Subcutaneous abdominal adipose tissue (tissue), 5 donors: ENCODE measurements around the gene DGKH.
A peak's percentile ranks its signal among the peaks of the same experiment; 100 is the strongest.

Experiments
- H3K27ac ChIP-seq: one replicate; pipeline ENCODE4 v1.7.0; 2013; ENCODE audit warnings: low read depth, mild to moderate bottlenecking, inconsistent platforms, low read length, moderate library complexity
- H3K27me3 ChIP-seq, 5 donors: one replicate each; pipeline ENCODE4 v1.7.0; 2013; ENCODE audit warnings: low read length in 5 of 5, inconsistent platforms in 1 of 5; ENCODE audit not compliant: control insufficient read depth in 5 of 5, insufficient read depth in 4 of 5
- H3K36me3 ChIP-seq, 5 donors: one replicate each; pipeline ENCODE4 v1.7.0; 2013; ENCODE audit warnings: low read length in 5 of 5; ENCODE audit not compliant: control insufficient read depth in 5 of 5, insufficient read depth in 5 of 5
- H3K4me1 ChIP-seq, 5 donors: one replicate each; pipeline ENCODE4 v1.7.0; 2013; ENCODE audit warnings: low read length in 5 of 5, mild to moderate bottlenecking in 3 of 5, moderate library complexity in 1 of 5; ENCODE audit not compliant: control insufficient read depth in 5 of 5, insufficient read depth in 5 of 5
- H3K4me3 ChIP-seq, 5 donors: one replicate each; pipeline ENCODE4 v1.7.0; 2013; ENCODE audit warnings: low read length in 5 of 5, low read depth in 1 of 5
- H3K9ac ChIP-seq, 5 donors: one replicate each; pipeline ENCODE4 v1.7.0; 2013; ENCODE audit warnings: low read length in 5 of 5, mild to moderate bottlenecking in 4 of 5, moderate library complexity in 3 of 5
- H3K9me3 ChIP-seq, 5 donors: one replicate each; pipeline ENCODE4 v1.7.0; 2013; ENCODE audit warnings: low read length in 5 of 5; ENCODE audit not compliant: control insufficient read depth in 5 of 5
- donor health status: healthy.
- donor health status: healthy.
- donor health status: healthy.
- donor health status: healthy.
- donor health status: healthy.

Gene DGKH, protein sequence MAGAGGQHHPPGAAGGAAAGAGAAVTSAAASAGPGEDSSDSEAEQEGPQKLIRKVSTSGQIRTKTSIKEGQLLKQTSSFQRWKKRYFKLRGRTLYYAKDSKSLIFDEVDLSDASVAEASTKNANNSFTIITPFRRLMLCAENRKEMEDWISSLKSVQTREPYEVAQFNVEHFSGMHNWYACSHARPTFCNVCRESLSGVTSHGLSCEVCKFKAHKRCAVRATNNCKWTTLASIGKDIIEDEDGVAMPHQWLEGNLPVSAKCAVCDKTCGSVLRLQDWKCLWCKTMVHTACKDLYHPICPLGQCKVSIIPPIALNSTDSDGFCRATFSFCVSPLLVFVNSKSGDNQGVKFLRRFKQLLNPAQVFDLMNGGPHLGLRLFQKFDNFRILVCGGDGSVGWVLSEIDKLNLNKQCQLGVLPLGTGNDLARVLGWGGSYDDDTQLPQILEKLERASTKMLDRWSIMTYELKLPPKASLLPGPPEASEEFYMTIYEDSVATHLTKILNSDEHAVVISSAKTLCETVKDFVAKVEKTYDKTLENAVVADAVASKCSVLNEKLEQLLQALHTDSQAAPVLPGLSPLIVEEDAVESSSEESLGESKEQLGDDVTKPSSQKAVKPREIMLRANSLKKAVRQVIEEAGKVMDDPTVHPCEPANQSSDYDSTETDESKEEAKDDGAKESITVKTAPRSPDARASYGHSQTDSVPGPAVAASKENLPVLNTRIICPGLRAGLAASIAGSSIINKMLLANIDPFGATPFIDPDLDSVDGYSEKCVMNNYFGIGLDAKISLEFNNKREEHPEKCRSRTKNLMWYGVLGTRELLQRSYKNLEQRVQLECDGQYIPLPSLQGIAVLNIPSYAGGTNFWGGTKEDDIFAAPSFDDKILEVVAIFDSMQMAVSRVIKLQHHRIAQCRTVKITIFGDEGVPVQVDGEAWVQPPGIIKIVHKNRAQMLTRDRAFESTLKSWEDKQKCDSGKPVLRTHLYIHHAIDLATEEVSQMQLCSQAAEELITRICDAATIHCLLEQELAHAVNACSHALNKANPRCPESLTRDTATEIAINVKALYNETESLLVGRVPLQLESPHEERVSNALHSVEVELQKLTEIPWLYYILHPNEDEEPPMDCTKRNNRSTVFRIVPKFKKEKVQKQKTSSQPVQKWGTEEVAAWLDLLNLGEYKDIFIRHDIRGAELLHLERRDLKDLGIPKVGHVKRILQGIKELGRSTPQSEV

DNA sequence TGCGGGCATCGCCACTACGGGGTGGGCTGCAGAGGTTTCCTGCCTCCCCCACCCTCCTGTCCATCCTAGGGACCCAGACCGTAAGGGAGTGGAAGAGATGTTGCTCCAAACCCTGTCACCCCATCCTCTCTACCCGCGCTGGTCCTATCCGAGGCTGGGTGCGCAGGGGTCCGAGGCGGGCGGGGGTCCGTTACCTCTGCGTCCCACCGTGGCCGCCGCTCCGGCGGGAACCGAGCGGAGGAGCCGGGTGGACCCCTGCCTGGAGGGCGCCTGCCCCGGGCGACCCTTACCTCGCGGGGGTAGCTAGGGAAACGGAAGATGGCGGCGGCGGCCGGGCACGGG lies at the start of gene DGKH:
DGKH (plus strand) TSS at position 307 of the 342 bp plus-strand sequence. CDS start 126 bp downstream, outside the sequence.
- no peaks in the 10 kb centered on the region for H3K9me3 ChIP-seq
- peak within 1 kb of the TSS; percentile 75 to 89 (median 80) for H3K4me3 ChIP-seq
- peaks cover 0 to 4% (median 0%) of the 10 kb centered on the region in 5 donors for H3K27me3 ChIP-seq
- H3K27ac ChIP-seq: peak within 1 kb of the TSS; percentile 69
- peaks cover 4 to 23% (median 18%) of the 10 kb centered on the region in 5 donors for H3K4me1 ChIP-seq
- H3K36me3 ChIP-seq: no peaks in the 10 kb centered on the region
- H3K9ac ChIP-seq: peak within 1 kb of the TSS; percentile 81 to 94 (median 83)

DNA sequence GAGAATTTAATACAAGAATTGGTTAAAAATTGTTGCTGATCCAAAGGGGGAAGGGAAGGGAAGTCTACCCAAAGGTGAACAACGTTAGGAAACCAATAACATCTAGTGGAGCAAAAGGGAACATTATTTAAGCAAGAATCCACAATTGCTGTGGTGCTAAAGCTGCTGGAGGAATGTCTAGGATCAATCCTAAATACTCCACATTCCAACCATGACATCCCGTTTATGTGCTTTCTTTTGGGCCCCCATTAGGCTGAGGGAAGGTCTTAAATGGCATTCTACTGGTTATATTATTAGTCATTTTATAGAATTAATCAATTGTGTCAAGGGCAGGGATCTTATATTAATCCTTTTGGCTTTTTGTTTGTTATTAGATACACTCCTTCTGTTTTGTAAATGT lies 47.6 kb upstream of the DGKH start:
- Histone ChIP-seq H3K27me3 (no peaks in the 10 kb centered on the region), H3K9ac (no peak overlapping the region), H3K27ac (no peak overlapping the region), H3K9me3 (peaks cover 0 to 2% (median 0%) of the 10 kb centered on the region in 5 donors), H3K4me1 (no peaks in the 10 kb centered on the region), H3K36me3 (no peaks in the 10 kb centered on the region), H3K4me3 (no peak overlapping the region)

DNA sequence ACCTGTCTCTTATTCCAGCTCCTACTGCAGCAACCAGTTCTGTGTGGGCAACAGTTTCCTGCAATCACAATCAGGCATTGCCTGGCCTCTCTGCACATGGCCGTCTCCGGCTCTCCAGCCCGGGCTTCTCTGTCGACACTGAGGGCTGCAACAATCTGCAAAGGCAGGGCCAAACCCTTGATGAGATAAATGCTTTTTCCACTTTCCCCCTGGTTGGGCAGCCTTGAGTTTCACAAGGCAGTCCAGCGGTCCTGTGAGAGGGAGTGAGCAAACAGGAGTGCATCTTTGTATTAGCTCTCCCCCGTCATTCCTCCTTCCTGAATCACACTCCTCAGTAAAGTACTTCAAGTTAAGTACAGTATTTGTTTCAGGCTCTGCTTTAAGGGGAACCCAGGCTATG lies 46.9 kb upstream of the DGKH start:
- Histone ChIP-seq H3K9ac (no peak overlapping the region), H3K27ac (no peak overlapping the region), H3K27me3 (no peaks in the 10 kb centered on the region), H3K36me3 (no peaks in the 10 kb centered on the region), H3K4me3 (no peak overlapping the region), H3K4me1 (no peaks in the 10 kb centered on the region), H3K9me3 (peaks cover 0 to 2% (median 0%) of the 10 kb centered on the region in 5 donors)

DNA sequence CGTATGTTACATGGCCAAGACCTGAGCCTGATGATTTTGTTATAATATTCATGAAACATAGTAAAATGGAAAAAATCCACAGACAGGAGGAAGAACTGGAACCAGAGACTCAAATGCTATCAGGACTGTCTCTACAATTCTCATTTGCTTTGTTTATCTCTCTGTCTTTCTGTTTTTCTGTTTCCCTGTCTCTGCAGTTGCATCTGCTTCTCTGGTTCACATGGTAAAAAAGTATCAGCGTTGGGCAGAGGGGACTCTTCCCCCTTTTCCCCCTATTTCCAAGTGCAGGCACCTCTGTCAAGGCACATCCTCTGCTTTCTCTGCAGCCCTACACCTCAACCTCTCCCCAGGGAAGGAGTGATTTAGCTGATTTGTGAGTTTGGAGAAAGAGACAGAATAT lies 46.4 kb upstream of the DGKH start:
- H3K27me3 ChIP-seq: no peaks in the 10 kb centered on the region
- no peak overlapping the region for H3K27ac ChIP-seq
- no peaks in the 10 kb centered on the region for H3K4me1 ChIP-seq
- H3K36me3 ChIP-seq: no peaks in the 10 kb centered on the region
- H3K9ac ChIP-seq: no peak overlapping the region
- no peak overlapping the region for H3K4me3 ChIP-seq
- peaks cover 0 to 2% (median 0%) of the 10 kb centered on the region in 5 donors for H3K9me3 ChIP-seq

DNA sequence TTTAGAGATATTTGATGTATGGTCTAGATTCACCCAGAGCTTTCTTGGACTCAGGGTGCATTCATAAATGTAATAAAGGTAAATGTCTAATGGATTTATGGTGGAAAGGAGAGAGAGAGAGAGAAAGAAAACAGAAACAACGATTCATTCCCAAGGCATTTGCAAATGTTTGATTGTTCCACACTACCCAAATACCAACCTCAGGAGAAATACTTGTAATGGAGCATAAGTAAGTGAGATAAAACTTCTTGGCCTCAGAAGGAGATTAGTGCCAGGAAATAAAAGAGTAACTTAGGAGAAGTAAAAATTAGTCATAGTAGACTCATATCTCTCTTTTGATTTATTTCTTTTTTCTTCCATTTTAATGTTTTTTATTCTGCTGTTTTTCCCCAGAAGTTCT lies 40.6 kb upstream of the DGKH start:
- Histone ChIP-seq H3K36me3 (no peaks in the 10 kb centered on the region), H3K9ac (no peak overlapping the region), H3K4me1 (peaks cover 0 to 4% (median 0%) of the 10 kb centered on the region in 5 donors), H3K27me3 (no peaks in the 10 kb centered on the region), H3K27ac (no peak overlapping the region), H3K4me3 (no peak overlapping the region), H3K9me3 (no peaks in the 10 kb centered on the region)

DNA sequence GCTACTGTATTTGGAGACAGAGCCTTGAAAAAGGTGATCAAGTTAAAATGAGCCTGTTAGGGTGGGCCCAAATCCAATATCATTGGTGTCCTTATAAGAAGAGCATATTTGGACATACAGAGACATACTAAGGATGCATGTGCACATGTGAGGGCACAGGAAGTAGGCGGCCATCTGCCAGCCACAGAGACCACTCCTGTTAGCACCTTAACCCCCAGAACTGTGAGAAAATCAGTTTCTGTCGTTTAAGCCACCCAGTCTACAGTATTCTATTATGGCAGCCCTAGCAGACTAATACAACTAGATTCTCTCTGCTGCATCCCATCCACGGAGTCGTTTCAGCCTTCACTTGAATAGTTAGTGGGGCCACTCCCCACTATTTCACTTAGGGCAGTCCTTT lies 39.4 kb upstream of the DGKH start:
- peaks cover 0 to 4% (median 0%) of the 10 kb centered on the region in 5 donors for H3K4me1 ChIP-seq
- no peak overlapping the region for H3K27ac ChIP-seq
- H3K27me3 ChIP-seq: no peaks in the 10 kb centered on the region
- no peak overlapping the region for H3K4me3 ChIP-seq
- no peaks in the 10 kb centered on the region for H3K9me3 ChIP-seq
- no peaks in the 10 kb centered on the region for H3K36me3 ChIP-seq
- H3K9ac ChIP-seq: no peak overlapping the region

DNA sequence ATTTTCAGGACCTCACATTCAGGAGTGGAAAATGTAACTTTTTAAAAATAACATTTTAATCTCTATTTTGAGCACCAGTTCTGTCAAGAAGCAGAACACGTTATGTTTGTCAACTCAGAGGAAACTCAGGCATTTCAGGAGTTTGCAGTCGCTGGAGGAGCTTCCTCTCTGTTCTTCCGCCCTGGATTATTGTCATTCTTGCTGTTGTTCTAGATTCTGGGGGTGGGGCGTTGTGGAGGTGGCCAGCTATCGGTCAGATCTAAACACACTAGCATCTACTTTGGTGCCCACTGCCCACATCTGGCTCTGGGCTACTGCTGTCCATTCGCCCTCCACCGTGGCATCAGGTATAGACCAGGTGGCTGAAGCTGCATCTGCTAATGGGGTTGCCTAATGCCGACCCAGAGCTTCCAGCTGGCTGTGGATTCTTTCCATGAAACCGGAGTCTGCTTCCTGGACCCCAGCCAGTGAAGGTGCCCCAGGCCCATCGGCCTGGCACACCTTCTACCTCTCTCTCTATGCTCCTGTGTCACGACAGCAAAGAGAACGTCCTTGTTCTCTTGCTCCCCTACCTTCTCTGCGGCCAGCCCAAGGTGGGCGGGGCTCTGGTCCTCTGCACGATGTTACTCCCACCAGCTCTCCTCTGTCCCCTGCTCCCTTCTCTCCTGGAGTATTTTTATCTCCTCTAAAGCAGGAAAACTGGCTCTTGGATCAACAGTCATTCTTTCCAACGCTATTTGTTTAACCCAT lies 36.7 kb upstream of the DGKH start:
- Histone ChIP-seq H3K4me3 (peak overlapping the region in 4 of 5 donors; percentile 38 to 63 (median 60)), H3K4me1 (peaks cover 0 to 12% (median 0%) of the 10 kb centered on the region in 5 donors), H3K36me3 (no peaks in the 10 kb centered on the region), H3K27ac (no peak overlapping the region), H3K9ac (peak overlapping the region in 1 of 5 donors; percentile 17), H3K9me3 (no peaks in the 10 kb centered on the region), H3K27me3 (no peaks in the 10 kb centered on the region)

DNA sequence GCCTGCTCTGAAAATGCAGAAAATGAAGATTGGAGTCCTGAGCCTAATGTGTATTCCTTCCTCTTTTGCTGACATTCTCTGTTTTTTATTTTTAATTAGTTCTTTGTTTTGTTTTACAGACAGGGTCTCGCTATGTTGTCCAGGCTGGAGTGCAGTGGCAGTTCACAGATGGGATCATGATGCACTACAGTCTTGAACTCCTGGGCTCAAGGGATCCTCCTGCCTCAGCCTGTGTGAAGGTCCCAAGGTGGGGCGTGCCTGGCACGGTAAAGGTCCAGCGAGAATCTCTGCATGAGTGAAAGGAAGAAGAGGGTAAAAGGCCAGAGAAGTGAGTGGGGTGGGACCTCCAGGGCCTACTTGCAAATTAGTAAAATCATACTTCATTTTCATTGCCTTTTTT lies 34.3 kb upstream of the DGKH start:
- no peaks in the 10 kb centered on the region for H3K9me3 ChIP-seq
- H3K27ac ChIP-seq: no peak overlapping the region
- H3K4me3 ChIP-seq: no peak overlapping the region
- H3K27me3 ChIP-seq: no peaks in the 10 kb centered on the region
- H3K4me1 ChIP-seq: peaks cover 0 to 12% (median 0%) of the 10 kb centered on the region in 5 donors
- H3K9ac ChIP-seq: no peak overlapping the region
- H3K36me3 ChIP-seq: no peaks in the 10 kb centered on the region

DNA sequence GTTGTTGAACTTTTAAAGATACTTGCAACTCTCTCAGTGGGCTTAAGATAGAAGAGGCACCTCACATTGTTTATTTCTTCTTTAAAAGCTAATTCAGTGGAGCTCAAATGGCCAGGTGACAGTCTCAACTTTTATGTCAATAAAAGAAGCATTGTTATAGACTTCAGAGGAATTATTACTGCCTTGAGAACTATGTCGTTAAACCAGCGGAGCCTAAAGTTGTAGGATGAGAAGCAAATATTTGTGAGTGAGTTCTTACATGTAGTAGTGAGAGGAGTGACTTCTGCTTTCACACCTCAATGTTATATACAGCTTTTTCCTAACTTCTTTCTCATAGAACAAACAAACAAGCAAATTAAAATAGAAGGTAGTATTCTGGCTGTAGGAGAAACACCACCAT lies 31.2 kb upstream of the DGKH start:
- H3K4me3 ChIP-seq: no peak overlapping the region
- H3K9me3 ChIP-seq: no peaks in the 10 kb centered on the region
- H3K4me1 ChIP-seq: peaks cover 0 to 8% (median 0%) of the 10 kb centered on the region in 5 donors
- H3K27ac ChIP-seq: no peak overlapping the region
- H3K9ac ChIP-seq: no peak overlapping the region
- H3K36me3 ChIP-seq: no peaks in the 10 kb centered on the region
- no peaks in the 10 kb centered on the region for H3K27me3 ChIP-seq
